Omental fat pad (tissue), 4 donors: ENCODE measurements around the gene PABPN1L. TPM values are rescaled to one million over a fixed set of nuclear protein-coding genes. Genes with fewer than 3 reads are reported as not detected.
A peak's percentile ranks its signal among the peaks of the same experiment; 100 is the strongest.

ENCODE experiments used
- ATAC-seq: fragments of 150-250 bp; one replicate; pipeline ENCODE4 v1.9.1; 2016; ENCODE audit warnings: mild to moderate bottlenecking, moderate library complexity; ENCODE audit not compliant: low FRiP score
- DNase-seq: peaks from one replicate; pipeline ENCODE4 v3.0.0-alpha.2; 2019; ENCODE audit warnings: low spot score
- total RNA-seq, 4 donors: library from RNA; depleted of rRNA; stranded (reverse); fragments of >200 nt; gene quantifications; one replicate each; pipeline ENCODE4 v1.1.0, GENCODE V29; 2016
- TF ChIP-seq, protein P1 (sequence below), 3 donors: fragments of 450-650 bp; IDR thresholded peaks; one replicate each; pipeline ENCODE4 v1.5.1; 2016 to 2017; ENCODE audit warnings: antibody characterized with exemption in 3 of 3, mild to moderate bottlenecking in 3 of 3, moderate library complexity in 2 of 3

Gene PABPN1L
- total RNA-seq, 4 donors from 2014 or later: not detected

DNA sequence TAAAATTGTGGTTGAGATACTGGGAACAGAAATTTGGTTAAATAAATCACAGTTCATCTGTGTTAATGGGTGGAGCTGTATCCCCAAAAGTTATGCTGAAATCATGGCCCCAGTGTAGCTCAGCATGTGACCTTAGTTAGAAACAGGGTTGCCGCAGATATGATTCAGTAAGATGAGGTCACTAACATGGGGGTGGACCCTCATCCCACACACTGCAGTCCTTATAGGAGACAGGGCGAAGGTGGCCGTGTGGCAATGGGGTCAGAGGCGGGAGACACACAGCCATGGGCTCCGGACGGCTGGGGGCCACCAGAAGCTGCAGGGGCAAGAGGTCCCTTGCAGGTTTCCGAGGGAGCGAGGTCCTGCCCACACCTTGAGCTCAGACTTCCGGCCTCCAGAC lies 20.4 kb downstream of the PABPN1L start:
- peak; percentile 12 for ATAC-seq
- no peak for DNase-seq
- TF ChIP-seq, protein P1, sequence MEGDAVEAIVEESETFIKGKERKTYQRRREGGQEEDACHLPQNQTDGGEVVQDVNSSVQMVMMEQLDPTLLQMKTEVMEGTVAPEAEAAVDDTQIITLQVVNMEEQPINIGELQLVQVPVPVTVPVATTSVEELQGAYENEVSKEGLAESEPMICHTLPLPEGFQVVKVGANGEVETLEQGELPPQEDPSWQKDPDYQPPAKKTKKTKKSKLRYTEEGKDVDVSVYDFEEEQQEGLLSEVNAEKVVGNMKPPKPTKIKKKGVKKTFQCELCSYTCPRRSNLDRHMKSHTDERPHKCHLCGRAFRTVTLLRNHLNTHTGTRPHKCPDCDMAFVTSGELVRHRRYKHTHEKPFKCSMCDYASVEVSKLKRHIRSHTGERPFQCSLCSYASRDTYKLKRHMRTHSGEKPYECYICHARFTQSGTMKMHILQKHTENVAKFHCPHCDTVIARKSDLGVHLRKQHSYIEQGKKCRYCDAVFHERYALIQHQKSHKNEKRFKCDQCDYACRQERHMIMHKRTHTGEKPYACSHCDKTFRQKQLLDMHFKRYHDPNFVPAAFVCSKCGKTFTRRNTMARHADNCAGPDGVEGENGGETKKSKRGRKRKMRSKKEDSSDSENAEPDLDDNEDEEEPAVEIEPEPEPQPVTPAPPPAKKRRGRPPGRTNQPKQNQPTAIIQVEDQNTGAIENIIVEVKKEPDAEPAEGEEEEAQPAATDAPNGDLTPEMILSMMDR (IDR thresholded peaks at IDR 0.05): no peak

DNA sequence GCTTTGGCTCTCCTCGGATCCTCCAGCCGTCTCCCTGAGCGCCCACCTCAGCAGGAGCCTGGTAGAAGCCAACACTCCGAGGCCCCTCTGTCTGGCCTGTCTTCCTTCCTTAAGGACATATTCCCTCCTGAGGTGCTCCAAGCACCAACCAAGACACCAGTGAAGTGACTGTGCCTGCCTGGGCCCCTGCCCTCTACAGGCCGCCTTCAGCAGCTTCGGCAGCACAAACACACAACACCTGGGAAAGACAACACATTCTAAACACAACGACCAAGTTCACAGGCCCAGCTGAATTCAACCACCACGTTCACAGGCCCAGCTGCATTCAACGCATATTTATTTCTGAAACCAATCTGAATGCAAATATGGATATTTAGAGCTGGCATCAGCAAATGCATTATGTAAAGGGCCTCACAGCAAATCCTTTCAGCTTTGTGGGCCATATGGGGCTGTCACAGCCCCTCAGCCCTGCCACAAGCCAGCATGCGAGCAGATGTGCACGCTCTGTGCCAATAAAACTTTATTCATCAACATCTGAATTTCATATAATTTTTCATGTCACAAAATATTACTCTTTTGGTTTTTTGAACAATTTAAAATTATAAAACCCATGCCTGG lies 21.9 kb downstream of the PABPN1L start:
- no peak for ATAC-seq
- TF ChIP-seq, protein P1 (IDR thresholded peaks at IDR 0.05): no peak
- DNase-seq: no peak

DNA sequence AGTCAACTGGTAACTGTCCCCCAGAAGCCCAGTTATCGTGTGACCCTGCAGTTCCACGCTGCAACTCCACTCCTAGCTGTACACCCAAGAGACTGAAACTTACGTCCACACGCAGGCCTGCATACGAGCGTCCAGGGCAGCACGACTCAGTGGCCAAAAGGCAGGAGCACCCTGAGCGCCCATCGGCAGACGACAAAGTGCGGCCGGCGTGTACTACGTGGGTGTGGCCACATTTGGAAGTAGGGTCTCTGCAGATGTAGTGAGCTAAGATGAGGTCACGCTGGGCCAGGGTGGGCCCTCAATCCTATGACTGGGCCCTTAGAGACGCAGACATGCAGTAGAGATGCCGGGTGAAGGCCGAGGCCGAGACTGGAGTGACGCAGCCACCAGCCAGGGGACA lies 23.2 kb downstream of the PABPN1L start:
- ATAC-seq: no peak

DNA sequence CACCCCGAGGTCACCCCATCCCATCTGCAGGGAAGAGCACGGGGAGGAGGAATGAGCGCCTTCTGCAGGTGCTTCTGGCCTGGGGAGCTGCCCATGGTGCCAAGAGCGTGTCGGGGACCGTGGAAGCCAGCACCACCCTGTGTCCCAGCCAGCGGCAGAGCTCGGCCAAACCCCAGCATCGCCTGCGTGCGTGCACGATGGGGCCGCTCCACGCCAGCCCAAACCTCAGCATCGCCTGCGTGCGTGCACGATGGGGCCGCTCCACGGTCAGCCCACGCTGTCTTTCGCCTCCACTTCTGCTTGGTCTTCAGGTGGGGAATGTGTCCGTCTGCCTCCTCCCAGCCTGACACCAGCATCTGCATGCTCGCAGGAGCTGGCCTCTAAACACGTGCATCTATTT lies 23.7 kb downstream of the PABPN1L start:
- no peak for ATAC-seq
- DNase-seq: no peak
- TF ChIP-seq, protein P1 (IDR thresholded peaks at IDR 0.05): no peak

More for the DNA sequence above, 23.2 kb downstream of the PABPN1L start:
- DNase-seq: no peak
- TF ChIP-seq, protein P1 (IDR thresholded peaks at IDR 0.05): no peak

DNA sequence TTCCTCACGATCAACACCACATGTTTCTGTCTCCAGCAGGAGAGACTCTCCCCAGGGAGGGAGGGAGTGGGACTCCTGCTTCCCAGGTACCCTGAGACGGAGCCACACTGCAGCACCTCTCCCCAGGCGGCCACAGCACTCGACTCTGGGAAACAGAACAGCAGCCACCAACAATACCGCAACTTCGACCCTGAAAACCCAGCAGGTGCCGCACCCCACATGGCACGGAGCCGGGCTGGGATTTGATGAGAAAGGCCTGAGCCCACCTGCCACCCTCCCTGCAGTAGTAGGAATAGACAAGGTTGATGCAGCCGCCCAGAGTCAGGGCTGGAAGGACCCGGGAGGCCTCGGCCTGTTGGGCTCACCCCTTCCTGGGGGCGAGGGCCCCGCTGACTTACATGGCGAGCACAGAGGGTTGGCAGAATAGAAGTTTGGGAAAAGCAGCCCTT lies 24.1 kb downstream of the PABPN1L start:
- no peak for ATAC-seq
- no peak for DNase-seq
- TF ChIP-seq, protein P1 (IDR thresholded peaks at IDR 0.05): no peak

DNA sequence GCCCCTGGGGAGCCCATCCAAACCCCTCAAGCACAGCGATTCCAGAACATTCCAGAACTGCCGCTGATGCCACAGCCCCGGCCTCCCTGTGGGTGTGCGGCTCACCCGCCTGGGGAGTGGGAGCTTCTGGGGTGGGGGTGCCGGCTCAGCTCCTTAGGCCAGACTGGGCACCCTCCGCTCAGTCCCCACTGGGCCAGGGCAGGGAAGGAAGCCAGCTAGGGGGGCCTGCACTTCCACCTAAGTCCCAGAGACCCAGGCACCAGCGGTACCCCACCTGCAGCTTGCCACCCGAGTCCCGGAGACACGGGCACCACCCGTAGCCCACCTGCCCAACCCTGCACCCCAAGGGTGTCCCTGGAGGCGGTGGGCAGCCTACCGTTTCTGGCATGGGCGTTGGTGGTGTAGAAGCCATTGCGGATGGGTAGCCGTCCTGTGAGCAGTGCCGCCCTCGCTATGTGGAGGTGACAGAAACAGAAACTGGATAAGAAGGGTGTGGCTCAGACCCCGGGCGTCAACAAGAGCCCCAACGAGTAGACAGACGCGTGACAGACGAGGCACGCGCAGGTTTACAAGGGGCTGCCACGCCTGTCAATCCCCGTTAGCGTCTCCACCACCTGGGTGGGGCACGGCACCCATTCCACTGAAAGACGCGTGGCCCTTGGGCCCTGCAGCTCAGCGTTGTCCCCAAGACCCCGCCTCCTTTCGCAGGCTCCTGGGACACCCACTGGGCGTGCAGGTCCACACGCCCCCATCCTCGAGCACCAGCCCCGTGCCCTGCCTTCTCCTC lies 24.7 kb downstream of the PABPN1L start:
- TF ChIP-seq, protein P1 (IDR thresholded peaks at IDR 0.05): no peak
- no peak for DNase-seq
- no peak for ATAC-seq
